Measurements from ENCODE around the gene SYTL2. TPM values are rescaled to one million over a fixed set of nuclear protein-coding genes. Genes with fewer than 3 reads are reported as not detected.
A peak's percentile ranks its signal among the peaks of the same experiment; 100 is the strongest.

Gene SYTL2
- total RNA-seq, 1 experiment from 2014 or later: 57.1 TPM

GRCh38 chr11:85718126-85718943 lies 92.6 kb downstream of the SYTL2 start:
- Histone ChIP-seq H3K9me2 (replicated peaks; ENCODE audit: low read length) (no peaks in the 10 kb centered on the region), H3K27ac (ENCODE audit: low read length) (peak overlapping the region; percentile 74), H3K4me3 (ENCODE audit: low read length) (no peak overlapping the region; the same call in 1 of the 2 replicates), H3K27me3 (ENCODE audit: low read length) (no peaks in the 10 kb centered on the region), H4K20me1 (ENCODE audit: low read length) (no peaks in the 10 kb centered on the region), H3K4me2 (ENCODE audit: low read length) (peak overlapping the region; percentile 53), H2AFZ (ENCODE audit: low read length) (peak overlapping the region; percentile 29), H3K36me3 (ENCODE audit: low read depth, low read length) (0 out of 2 replicates have a peak, but pooled peaks cover 5% of the 10 kb centered on the region), H3F3A (ENCODE audit: low read length, unreplicated experiment) (no peaks in the 10 kb centered on the region), H3K4me1 (ENCODE audit: insufficient read depth, low read length) (peaks cover 29% of the 10 kb centered on the region), H3K79me2 (ENCODE audit: low read length) (no peaks in the 10 kb centered on the region), H3K9ac (ENCODE audit: low read length) (peak overlapping the region; percentile 26; the same call in 1 of the 2 replicates), H3K9me3 (ENCODE audit: low read length) (no peaks in the 10 kb centered on the region)
- ChIA-PET POLR2A (ENCODE audit: unreplicated experiment) (interaction anchor here (0.6 kb wide), 1 partner anchor 80 kb away, joined by 4 read pairs; no protein-coding TSS in a partner anchor), CTCF (no interaction called here)
- DNase-seq (no peak), ATAC-seq (no peak)
- TF ChIP-seq EZH2phosphoT487 (IDR thresholded peaks at IDR 0.05; ENCODE audit: borderline replicate concordance, low read length) (no peak), CTCF (conservative IDR thresholded peaks at IDR 0.05; ENCODE audit: low read depth, low read length) (no peak), EZH2 (IDR thresholded peaks at IDR 0.05; ENCODE audit: low read length, unreplicated experiment) (no peak)
- no TSS peak for BruUV-seq (replicated peaks)
- intact Hi-C loops (cut with micrococcal nuclease): no loop called here

- Histone ChIP-seq H3K79me2 (ENCODE audit: low read length) (no peaks in the 10 kb centered on the region), H3K4me2 (ENCODE audit: low read length) (no peak overlapping the region), H3K9me2 (replicated peaks; ENCODE audit: low read length) (no peaks in the 10 kb centered on the region), H2AFZ (ENCODE audit: low read length) (no peak overlapping the region), H3K4me1 (ENCODE audit: insufficient read depth, low read length) (peaks cover 21% of the 10 kb centered on the region), H3F3A (ENCODE audit: low read length, unreplicated experiment) (no peaks in the 10 kb centered on the region), H4K20me1 (ENCODE audit: low read length) (no peaks in the 10 kb centered on the region), H3K27ac (ENCODE audit: low read length) (no peak overlapping the region), H3K9me3 (ENCODE audit: low read length) (no peaks in the 10 kb centered on the region), H3K27me3 (ENCODE audit: low read length) (no peaks in the 10 kb centered on the region), H3K9ac (ENCODE audit: low read length) (no peak overlapping the region), H3K4me3 (ENCODE audit: low read length) (no peak overlapping the region), H3K36me3 (ENCODE audit: low read depth, low read length) (0 out of 2 replicates have a peak, but pooled peaks cover 5% of the 10 kb centered on the region)
- no peak for DNase-seq
- no peak for ATAC-seq
- TF ChIP-seq EZH2phosphoT487 (IDR thresholded peaks at IDR 0.05; ENCODE audit: borderline replicate concordance, low read length): no peak
- no peak for TF ChIP-seq CTCF (conservative IDR thresholded peaks at IDR 0.05; ENCODE audit: low read depth, low read length)
- TF ChIP-seq EZH2 (IDR thresholded peaks at IDR 0.05; ENCODE audit: low read length, unreplicated experiment): no peak
- intact Hi-C loops (cut with micrococcal nuclease): no loop called here
- ChIA-PET CTCF (no interaction called here), POLR2A (ENCODE audit: unreplicated experiment) (no interaction called here)
- BruUV-seq (replicated peaks): no TSS peak
Observed at GRCh38 chr11:85717429-85717828, 93.5 kb downstream of the SYTL2 start.

GRCh38 chr11:85712953-85713352 lies 98.0 kb downstream of the SYTL2 start:
- Histone ChIP-seq H4K20me1 (ENCODE audit: low read length) (no peaks in the 10 kb centered on the region), H3F3A (ENCODE audit: low read length, unreplicated experiment) (no peaks in the 10 kb centered on the region), H3K27ac (ENCODE audit: low read length) (no peak overlapping the region), H3K4me3 (ENCODE audit: low read length) (no peak overlapping the region), H3K9me2 (replicated peaks; ENCODE audit: low read length) (no peaks in the 10 kb centered on the region), H3K27me3 (ENCODE audit: low read length) (no peaks in the 10 kb centered on the region), H3K9ac (ENCODE audit: low read length) (no peak overlapping the region), H3K4me1 (ENCODE audit: insufficient read depth, low read length) (no peaks in the 10 kb centered on the region; the same call in 1 of the 2 replicates), H2AFZ (ENCODE audit: low read length) (no peak overlapping the region), H3K4me2 (ENCODE audit: low read length) (no peak overlapping the region), H3K9me3 (ENCODE audit: low read length) (no peaks in the 10 kb centered on the region), H3K36me3 (ENCODE audit: low read depth, low read length) (0 out of 2 replicates have a peak, but pooled peaks cover 5% of the 10 kb centered on the region), H3K79me2 (ENCODE audit: low read length) (no peaks in the 10 kb centered on the region)
- ATAC-seq (no peak), DNase-seq (no peak)
- TF ChIP-seq EZH2phosphoT487 (IDR thresholded peaks at IDR 0.05; ENCODE audit: borderline replicate concordance, low read length) (no peak), EZH2 (IDR thresholded peaks at IDR 0.05; ENCODE audit: low read length, unreplicated experiment) (no peak), CTCF (conservative IDR thresholded peaks at IDR 0.05; ENCODE audit: low read depth, low read length) (no peak)
- BruUV-seq (replicated peaks): no TSS peak
- ChIA-PET POLR2A (ENCODE audit: unreplicated experiment) (no interaction called here), CTCF (no interaction called here)
- intact Hi-C loops (cut with micrococcal nuclease): no loop called here

Measured in PC-3 (cell line).